Erythroblast (primary cell): ENCODE data around the gene INPP5K.
"Not testable (repeated sequence)": the region's sequence is repeated elsewhere in the genome, so short reads cannot be mapped to it uniquely, and the experiment has no call there.

Experiments
- GATA1 ChIP-seq: IDR thresholded peaks from 2 replicates; pipeline ENCODE4 v1.6.1; 2011; ENCODE audit warnings: low read depth, mild to moderate bottlenecking, control low read depth, low read length, moderate library complexity
- POLR2A ChIP-seq: IDR thresholded peaks from 2 replicates; pipeline ENCODE4 v1.6.1; 2011; ENCODE audit warnings: mild to moderate bottlenecking, low read length

GRCh38 chr17:1450261-1450660 is 66.2 kb downstream of the INPP5K start:
- not testable (repeated sequence) for TF ChIP-seq POLR2A, GATA1
